ENCODE measurements around the gene TNFSF15. TPM values are rescaled to one million over a fixed set of nuclear protein-coding genes. Genes with fewer than 3 reads are reported as not detected.

The TNFSF15 gene
- total RNA-seq, 4 donors from 2014 or later, result 1.4 to 2.3 (median 1.5) TPM

DNA sequence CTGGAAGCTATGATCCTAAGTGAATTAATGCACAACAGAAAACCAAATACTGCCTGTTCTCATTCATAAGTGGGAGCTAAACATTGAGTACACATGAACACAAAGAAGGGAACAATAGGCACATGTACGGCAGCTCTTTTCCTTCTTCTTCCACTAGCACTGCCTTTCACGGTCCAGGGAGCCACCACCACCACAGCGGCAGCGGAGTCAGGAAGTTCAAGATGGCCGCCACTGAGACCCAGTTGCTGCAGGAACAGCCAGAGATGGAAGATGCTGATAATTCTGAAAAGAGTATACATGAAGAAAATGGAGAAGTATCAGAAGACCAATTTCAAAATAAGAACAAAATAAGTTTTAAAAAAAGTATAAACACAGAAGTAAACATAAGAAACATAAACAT is 39.5 kb upstream of the TNFSF15 start:
- no peaks in the 10 kb centered on the region for H3K9me3 ChIP-seq
- intact Hi-C loops (cut with DNase I), result no loop called here
- H3K27ac ChIP-seq, result no peak overlapping the region
- H3K4me1 ChIP-seq, result no peaks in the 10 kb centered on the region
- H3K4me3 ChIP-seq, result no peak overlapping the region
- H3K36me3 ChIP-seq, result no peaks in the 10 kb centered on the region
- no peaks in the 10 kb centered on the region for H3K27me3 ChIP-seq
- DNase-seq, result no peak
- TF ChIP-seq POLR2A (IDR thresholded peaks at IDR 0.05), result no peak
- TF ChIP-seq, protein P1, sequence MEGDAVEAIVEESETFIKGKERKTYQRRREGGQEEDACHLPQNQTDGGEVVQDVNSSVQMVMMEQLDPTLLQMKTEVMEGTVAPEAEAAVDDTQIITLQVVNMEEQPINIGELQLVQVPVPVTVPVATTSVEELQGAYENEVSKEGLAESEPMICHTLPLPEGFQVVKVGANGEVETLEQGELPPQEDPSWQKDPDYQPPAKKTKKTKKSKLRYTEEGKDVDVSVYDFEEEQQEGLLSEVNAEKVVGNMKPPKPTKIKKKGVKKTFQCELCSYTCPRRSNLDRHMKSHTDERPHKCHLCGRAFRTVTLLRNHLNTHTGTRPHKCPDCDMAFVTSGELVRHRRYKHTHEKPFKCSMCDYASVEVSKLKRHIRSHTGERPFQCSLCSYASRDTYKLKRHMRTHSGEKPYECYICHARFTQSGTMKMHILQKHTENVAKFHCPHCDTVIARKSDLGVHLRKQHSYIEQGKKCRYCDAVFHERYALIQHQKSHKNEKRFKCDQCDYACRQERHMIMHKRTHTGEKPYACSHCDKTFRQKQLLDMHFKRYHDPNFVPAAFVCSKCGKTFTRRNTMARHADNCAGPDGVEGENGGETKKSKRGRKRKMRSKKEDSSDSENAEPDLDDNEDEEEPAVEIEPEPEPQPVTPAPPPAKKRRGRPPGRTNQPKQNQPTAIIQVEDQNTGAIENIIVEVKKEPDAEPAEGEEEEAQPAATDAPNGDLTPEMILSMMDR (IDR thresholded peaks at IDR 0.05), result no peak
- WGBS, 2 donors, result 88 to 95% methylated on average over 4 of the region's 5 CpGs

DNA sequence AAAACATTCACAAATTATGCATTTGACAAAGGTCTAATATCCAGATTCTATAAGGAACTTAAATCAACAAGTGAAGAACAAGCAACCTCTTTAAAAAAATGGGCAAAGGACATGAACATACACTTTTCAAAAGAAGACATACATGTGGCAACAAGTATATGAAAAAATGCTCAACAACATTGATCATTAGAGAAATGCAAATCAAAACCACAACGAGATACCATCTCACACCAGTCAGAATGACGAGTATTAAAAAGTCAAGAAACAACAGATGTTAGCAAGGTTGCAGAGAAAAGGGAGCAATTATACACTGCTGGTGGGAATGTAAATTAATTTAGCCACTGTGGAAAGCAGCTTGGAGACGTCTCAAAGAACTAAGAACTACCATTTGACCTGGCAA is 38.9 kb upstream of the TNFSF15 start:
- no peak overlapping the region for H3K4me3 ChIP-seq
- no peak for DNase-seq
- H3K27me3 ChIP-seq, result peaks cover 0 to under 1% (median 0%) of the 10 kb centered on the region in 4 donors
- 38 to 43% methylated on average over 3 of the region's 3 CpGs for WGBS, 2 donors
- no peak for TF ChIP-seq POLR2A (IDR thresholded peaks at IDR 0.05)
- TF ChIP-seq, protein P1 (IDR thresholded peaks at IDR 0.05), result no peak
- H3K9me3 ChIP-seq, result no peaks in the 10 kb centered on the region
- no peaks in the 10 kb centered on the region for H3K4me1 ChIP-seq
- intact Hi-C loops (cut with DNase I), result no loop called here
- no peaks in the 10 kb centered on the region for H3K36me3 ChIP-seq
- H3K27ac ChIP-seq, result no peak overlapping the region

DNA sequence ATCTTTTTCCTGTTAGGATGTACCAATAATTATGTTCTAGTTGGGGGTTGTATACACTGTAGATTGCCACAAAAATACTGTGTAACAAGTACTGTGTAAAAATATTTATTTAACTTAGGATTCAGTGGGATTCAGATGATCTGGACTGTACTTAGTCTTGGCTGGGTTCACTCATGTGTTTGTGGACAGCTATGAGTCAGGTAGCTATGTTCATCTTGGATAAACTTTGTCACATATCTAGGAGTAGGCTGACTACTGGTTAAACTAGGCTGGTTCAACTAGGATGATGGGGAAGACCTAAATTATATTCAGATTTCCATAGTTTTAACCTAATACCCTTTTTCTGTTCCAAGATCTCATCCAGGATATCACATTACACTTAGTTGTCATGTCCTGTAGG is 32.1 kb upstream of the TNFSF15 start:
- TF ChIP-seq POLR2A (IDR thresholded peaks at IDR 0.05), result no peak
- TF ChIP-seq, protein P1 (IDR thresholded peaks at IDR 0.05), result no peak
- DNase-seq, result no peak
- intact Hi-C loops (cut with DNase I), result no loop called here
- Histone ChIP-seq H3K4me3 (no peak overlapping the region), H3K27me3 (peaks cover 0 to 14% (median 0%) of the 10 kb centered on the region in 4 donors), H3K36me3 (no peaks in the 10 kb centered on the region), H3K4me1 (no peaks in the 10 kb centered on the region), H3K9me3 (no peaks in the 10 kb centered on the region), H3K27ac (no peak overlapping the region)

DNA sequence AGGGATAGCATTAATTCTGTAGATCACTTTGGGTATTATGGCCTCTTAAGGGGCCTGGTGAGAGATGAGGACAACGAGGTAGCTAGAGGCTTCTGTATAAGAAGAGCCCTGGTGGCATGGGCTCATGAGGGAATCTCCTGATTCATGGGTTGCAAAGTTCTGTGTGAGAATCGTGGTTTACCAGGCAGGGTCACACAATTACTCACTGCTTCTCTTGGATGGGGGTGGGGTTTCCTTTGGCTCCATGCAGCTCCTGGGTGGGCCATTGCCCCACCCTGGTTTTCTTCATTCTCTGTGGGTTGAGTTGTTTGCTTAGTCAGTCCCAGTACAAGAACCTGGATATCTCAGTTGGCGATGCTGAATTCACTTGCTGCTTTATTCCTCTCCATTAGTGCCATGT is 30.9 kb upstream of the TNFSF15 start:
- Histone ChIP-seq H3K36me3 (no peaks in the 10 kb centered on the region), H3K4me1 (no peaks in the 10 kb centered on the region), H3K9me3 (no peaks in the 10 kb centered on the region), H3K27ac (no peak overlapping the region), H3K27me3 (peaks cover 0 to 14% (median 0%) of the 10 kb centered on the region in 4 donors), H3K4me3 (no peak overlapping the region)
- TF ChIP-seq, protein P1 (IDR thresholded peaks at IDR 0.05), result no peak
- TF ChIP-seq POLR2A (IDR thresholded peaks at IDR 0.05), result no peak
- DNase-seq, result no peak
- intact Hi-C loops (cut with DNase I), result no loop called here
- 78 to 94% methylated on average over 2 to 3 of the region's 3 CpGs for WGBS, 2 donors

DNA sequence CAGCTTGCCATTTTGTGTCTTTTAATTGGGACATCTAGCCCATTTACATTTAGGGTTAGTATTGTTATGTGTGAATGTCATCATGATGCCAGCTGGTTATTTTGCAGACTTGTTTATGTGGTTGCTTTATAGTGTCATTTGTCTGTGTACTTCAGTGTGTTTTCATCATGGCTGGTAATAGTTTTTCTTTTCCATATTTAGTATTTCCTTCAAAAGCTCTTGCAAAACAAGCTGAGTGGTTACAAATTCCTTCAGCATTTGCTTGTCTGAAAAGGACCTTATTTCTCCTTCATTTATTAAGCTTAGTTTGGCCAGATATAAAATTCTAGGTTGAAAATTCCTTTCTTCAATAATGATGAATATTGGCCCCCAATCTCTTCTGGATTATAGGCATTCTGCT is 28.5 kb upstream of the TNFSF15 start:
- Histone ChIP-seq H3K4me1 (no peaks in the 10 kb centered on the region), H3K27me3 (peaks cover 0 to 10% (median 0%) of the 10 kb centered on the region in 4 donors)
- TF ChIP-seq POLR2A (IDR thresholded peaks at IDR 0.05), result no peak
- TF ChIP-seq, protein P1 (IDR thresholded peaks at IDR 0.05), result no peak

More for the DNA sequence above, 28.5 kb upstream of the TNFSF15 start:
- H3K4me3 ChIP-seq, result no peak overlapping the region
- H3K27ac ChIP-seq, result no peak overlapping the region
- DNase-seq, result no peak
- H3K36me3 ChIP-seq, result no peaks in the 10 kb centered on the region
- no peaks in the 10 kb centered on the region for H3K9me3 ChIP-seq
- intact Hi-C loops (cut with DNase I), result no loop called here

All from esophagus squamous epithelium (tissue), 5 donors.